Mesothelial cell of epicardium (in vitro differentiated cells): Measurements from ENCODE around the gene WDR11. TPM values are rescaled to one million over a fixed set of nuclear protein-coding genes. Genes with fewer than 3 reads are reported as not detected.

Experiments used
- DNase-seq, 2 experiments: peaks; one replicate each; pipeline ENCODE4 v3.0.0; 2021; ENCODE audit warnings: low spot score in 2 of 2; ENCODE audit not compliant: unreplicated experiment in 2 of 2
- H3K27ac Mint-ChIP-seq: 2 replicates; pipeline ENCODE4 v1.8.0; 2021; ENCODE audit warnings: mixed read lengths
- H3K27me3 Mint-ChIP-seq: 2 replicates; pipeline ENCODE4 v1.8.0; 2021; ENCODE audit warnings: low read depth, mixed read lengths
- H3K36me3 Mint-ChIP-seq: 2 replicates; pipeline ENCODE4 v1.8.0; 2021; ENCODE audit warnings: mixed read lengths
- H3K4me1 Mint-ChIP-seq: 2 replicates; pipeline ENCODE4 v1.8.0; 2021; ENCODE audit warnings: mixed read lengths
- H3K4me3 Mint-ChIP-seq: 2 replicates; pipeline ENCODE4 v1.8.0; 2021; ENCODE audit warnings: mild to moderate bottlenecking, moderate library complexity, mixed read lengths
- H3K9me3 Mint-ChIP-seq: 2 replicates; pipeline ENCODE4 v1.8.0; 2021; ENCODE audit warnings: mixed read lengths
- CTCF ChIP-seq: fragments of 200-600 bp; sonication (generic); IDR thresholded peaks from one replicate; pipeline ENCODE4 v1.5.0; 2021; ENCODE audit warnings: antibody characterized with exemption; ENCODE audit not compliant: unreplicated experiment
- total RNA-seq: library from RNA; stranded (reverse); gene quantifications from 3 replicates; pipeline ENCODE4 v1.2.1, GENCODE V29; 2021

WDR11 gene
- total RNA-seq, 1 donor from 2014 or later = 76.0 TPM

- H3K36me3 Mint-ChIP-seq = peaks cover 29% of the 10 kb centered on the region
- no peaks in the 10 kb centered on the region for H3K4me1 Mint-ChIP-seq
- no peak for DNase-seq
- H3K9me3 Mint-ChIP-seq = peaks cover 7% of the 10 kb centered on the region
- no peak overlapping the region for H3K27ac Mint-ChIP-seq
- H3K27me3 Mint-ChIP-seq = no peaks in the 10 kb centered on the region
- H3K4me3 Mint-ChIP-seq = no peak overlapping the region
- TF ChIP-seq CTCF = no peak
Observed at GRCh38 chr10:120873741-120874140, 22.6 kb downstream of the WDR11 start.

- no peak for TF ChIP-seq CTCF
- peaks cover 33% of the 10 kb centered on the region for H3K36me3 Mint-ChIP-seq
- DNase-seq = no peak
- no peak overlapping the region for H3K27ac Mint-ChIP-seq
- H3K9me3 Mint-ChIP-seq = no peaks in the 10 kb centered on the region
- no peaks in the 10 kb centered on the region for H3K4me1 Mint-ChIP-seq
- H3K27me3 Mint-ChIP-seq = no peaks in the 10 kb centered on the region
- no peak overlapping the region for H3K4me3 Mint-ChIP-seq
Observed at GRCh38 chr10:120883071-120883470, 31.9 kb downstream of the WDR11 start.

GRCh38 chr10:120887482-120887881, 36.3 kb downstream of the WDR11 start:
- peaks cover 38% of the 10 kb centered on the region for H3K36me3 Mint-ChIP-seq
- no peaks in the 10 kb centered on the region for H3K4me1 Mint-ChIP-seq
- H3K27me3 Mint-ChIP-seq = no peaks in the 10 kb centered on the region
- H3K27ac Mint-ChIP-seq = no peak overlapping the region
- peaks cover 3% of the 10 kb centered on the region for H3K9me3 Mint-ChIP-seq
- no peak for DNase-seq
- no peak overlapping the region for H3K4me3 Mint-ChIP-seq
- TF ChIP-seq CTCF = no peak

GRCh38 chr10:120891365-120891764, 40.2 kb downstream of the WDR11 start:
- DNase-seq = no peak
- Mint-ChIP-seq H3K9me3 (peaks cover 4% of the 10 kb centered on the region), H3K27ac (no peak overlapping the region), H3K4me3 (no peak overlapping the region), H3K36me3 (peaks cover 38% of the 10 kb centered on the region), H3K4me1 (no peaks in the 10 kb centered on the region), H3K27me3 (no peaks in the 10 kb centered on the region)
- TF ChIP-seq CTCF = no peak

- Mint-ChIP-seq H3K27ac (no peak overlapping the region), H3K4me1 (no peaks in the 10 kb centered on the region), H3K27me3 (no peaks in the 10 kb centered on the region)
Observed at GRCh38 chr10:120894556-120894955, 43.4 kb downstream of the WDR11 start.

More at GRCh38 chr10:120894556-120894955, 43.4 kb downstream of the WDR11 start:
- Mint-ChIP-seq H3K4me3 (no peak overlapping the region), H3K36me3 (peaks cover 32% of the 10 kb centered on the region), H3K9me3 (peaks cover 4% of the 10 kb centered on the region)
- DNase-seq = no peak
- TF ChIP-seq CTCF = no peak
